IPS-20b (cell line): Measurements from ENCODE around the gene MTM1.

ENCODE experiments used
- H3K27ac ChIP-seq: one replicate; pipeline ENCODE4 v1.5.1; 2013; ENCODE audit warnings: low read length
- H3K27me3 ChIP-seq: 2 replicates; pipeline ENCODE4 v1.6.1; 2013; ENCODE audit warnings: mild to moderate bottlenecking, low read length, inconsistent platforms; ENCODE audit not compliant: insufficient read depth
- H3K36me3 ChIP-seq: 2 replicates; pipeline ENCODE4 v1.6.1; 2013; ENCODE audit warnings: low read depth, mild to moderate bottlenecking, inconsistent platforms, low read length, moderate library complexity; ENCODE audit not compliant: insufficient read depth
- H3K4me1 ChIP-seq: 2 replicates; pipeline ENCODE4 v1.6.1; 2013; ENCODE audit warnings: mild to moderate bottlenecking, control low read depth, inconsistent platforms, low read length, moderate library complexity; ENCODE audit not compliant: insufficient read depth
- H3K4me3 ChIP-seq: 2 replicates; pipeline ENCODE4 v1.5.1; 2013; ENCODE audit warnings: mild to moderate bottlenecking, low read length, inconsistent platforms
- H3K9ac ChIP-seq: 2 replicates; pipeline ENCODE4 v1.6.1; 2013; ENCODE audit warnings: low read depth, mild to moderate bottlenecking, inconsistent platforms, low read length, moderate library complexity
- H3K9me3 ChIP-seq: 2 replicates; pipeline ENCODE4 v1.6.1; 2013; ENCODE audit warnings: mild to moderate bottlenecking, low read depth, low read length, inconsistent platforms; ENCODE audit not compliant: insufficient read depth

MTM1 gene

GRCh38 chrX:150577174-150577573 lies 8.8 kb downstream of the MTM1 start:
- Histone ChIP-seq H3K9ac (no peak overlapping the region), H3K9me3 (no peaks in the 10 kb centered on the region), H3K27ac (no peak overlapping the region), H3K4me1 (peaks cover 20% of the 10 kb centered on the region), H3K27me3 (no peaks in the 10 kb centered on the region), H3K4me3 (no peak overlapping the region), H3K36me3 (no peaks in the 10 kb centered on the region; the same call in 1 of the 2 replicates)

DNA sequence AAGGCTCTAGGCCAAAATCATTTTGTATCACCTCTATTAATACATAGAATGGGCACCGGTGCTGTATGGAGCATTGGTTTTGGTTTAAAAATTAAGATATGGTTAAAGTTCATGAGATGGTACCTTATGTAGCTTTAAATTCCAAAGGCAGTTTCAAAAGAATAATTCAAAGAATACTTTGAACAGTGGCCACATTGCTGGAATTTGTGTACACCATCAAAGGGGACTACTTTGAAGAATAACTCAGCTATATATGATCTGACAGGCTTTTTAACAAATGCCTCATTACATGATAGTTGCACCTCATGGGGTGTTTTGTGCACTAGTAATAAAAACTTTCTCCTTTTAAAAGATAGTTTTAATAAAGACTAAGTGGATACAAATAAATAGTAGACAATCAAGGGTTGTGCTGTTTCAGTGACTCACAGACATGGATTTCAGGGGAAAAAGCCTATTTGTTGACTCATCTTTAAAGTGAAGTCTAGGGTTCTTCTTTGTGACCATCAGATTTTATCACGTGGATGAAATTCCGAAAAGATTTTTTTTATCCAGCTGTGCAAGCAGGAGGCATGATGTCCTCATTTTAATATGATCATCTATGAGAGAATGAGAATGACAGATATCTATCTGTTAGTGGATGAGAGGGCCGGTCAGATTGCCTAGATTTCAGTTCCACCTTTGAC lies 12.8 kb downstream of the MTM1 start:
- Histone ChIP-seq H3K9me3 (no peaks in the 10 kb centered on the region), H3K4me3 (no peak overlapping the region), H3K4me1 (no peaks in the 10 kb centered on the region), H3K27me3 (no peaks in the 10 kb centered on the region), H3K9ac (no peak overlapping the region), H3K27ac (no peak overlapping the region), H3K36me3 (no peaks in the 10 kb centered on the region; the same call in 1 of the 2 replicates)

- Histone ChIP-seq H3K27me3 (no peaks in the 10 kb centered on the region), H3K9me3 (no peaks in the 10 kb centered on the region), H3K9ac (no peak overlapping the region), H3K4me1 (no peaks in the 10 kb centered on the region), H3K4me3 (no peak overlapping the region), H3K36me3 (no peaks in the 10 kb centered on the region; the same call in 1 of the 2 replicates), H3K27ac (no peak overlapping the region)
Observed at GRCh38 chrX:150582338-150582948, 14.0 kb downstream of the MTM1 start.

GRCh38 chrX:150587585-150588503 lies 19.4 kb downstream of the MTM1 start:
- H3K4me3 ChIP-seq: no peak overlapping the region
- H3K9ac ChIP-seq: no peak overlapping the region
- no peaks in the 10 kb centered on the region for H3K27me3 ChIP-seq
- no peak overlapping the region for H3K27ac ChIP-seq
- no peaks in the 10 kb centered on the region for H3K9me3 ChIP-seq
- H3K4me1 ChIP-seq: no peaks in the 10 kb centered on the region
- no peaks in the 10 kb centered on the region for H3K36me3 ChIP-seq

DNA sequence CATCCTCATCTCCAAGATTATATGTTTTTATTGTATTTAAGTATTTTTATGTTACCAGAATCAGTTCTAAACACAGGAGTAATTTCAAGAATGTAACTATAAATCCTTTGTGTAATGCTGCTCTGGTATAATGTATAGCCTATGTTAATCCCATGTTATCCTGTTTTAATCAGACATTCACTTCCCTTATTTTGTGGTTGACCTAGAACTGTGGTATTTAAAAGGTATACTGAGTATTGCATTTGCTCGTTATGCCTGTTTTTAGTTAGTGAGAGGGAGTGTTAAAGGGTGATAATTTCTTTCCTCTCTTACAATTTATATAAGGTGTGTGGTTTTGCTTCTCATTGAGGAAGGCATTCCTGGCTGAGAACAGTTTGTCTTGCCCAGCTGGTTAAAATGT lies 26.2 kb downstream of the MTM1 start:
- Histone ChIP-seq H3K9ac (no peak overlapping the region), H3K4me3 (no peak overlapping the region), H3K4me1 (no peaks in the 10 kb centered on the region), H3K27ac (no peak overlapping the region), H3K9me3 (no peaks in the 10 kb centered on the region), H3K36me3 (peaks cover 6% of the 10 kb centered on the region; the same call in 1 of the 2 replicates), H3K27me3 (no peaks in the 10 kb centered on the region)

GRCh38 chrX:150599226-150599625 lies 30.8 kb downstream of the MTM1 start:
- Histone ChIP-seq H3K36me3 (peaks cover 9% of the 10 kb centered on the region; the same call in 1 of the 2 replicates), H3K27me3 (no peaks in the 10 kb centered on the region), H3K27ac (no peak overlapping the region), H3K4me3 (no peak overlapping the region), H3K4me1 (no peaks in the 10 kb centered on the region), H3K9ac (no peak overlapping the region), H3K9me3 (no peaks in the 10 kb centered on the region)

DNA sequence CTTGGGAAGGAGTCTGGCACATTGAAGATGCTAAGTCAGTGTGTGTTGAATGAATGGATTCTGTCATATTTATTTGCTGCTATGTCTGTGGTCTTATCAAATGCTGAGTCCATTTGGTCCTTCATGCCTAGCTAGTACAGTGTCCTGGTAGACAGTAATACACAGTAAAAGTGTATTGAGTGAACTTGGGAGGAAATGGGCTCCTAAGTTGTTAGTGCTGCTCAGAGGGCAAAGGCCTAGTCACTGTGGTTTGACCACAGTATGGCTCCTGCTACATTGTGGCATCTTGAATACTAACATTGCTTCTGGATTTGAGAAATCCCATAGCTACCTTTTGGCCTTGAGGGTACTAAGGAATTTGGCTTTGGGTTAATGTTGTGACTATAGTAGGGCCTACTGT lies 33.9 kb downstream of the MTM1 start:
- Histone ChIP-seq H3K4me1 (no peaks in the 10 kb centered on the region), H3K9me3 (no peaks in the 10 kb centered on the region), H3K27ac (no peak overlapping the region), H3K4me3 (no peak overlapping the region), H3K9ac (no peak overlapping the region), H3K36me3 (peaks cover 9% of the 10 kb centered on the region; the same call in 1 of the 2 replicates), H3K27me3 (no peaks in the 10 kb centered on the region)

DNA sequence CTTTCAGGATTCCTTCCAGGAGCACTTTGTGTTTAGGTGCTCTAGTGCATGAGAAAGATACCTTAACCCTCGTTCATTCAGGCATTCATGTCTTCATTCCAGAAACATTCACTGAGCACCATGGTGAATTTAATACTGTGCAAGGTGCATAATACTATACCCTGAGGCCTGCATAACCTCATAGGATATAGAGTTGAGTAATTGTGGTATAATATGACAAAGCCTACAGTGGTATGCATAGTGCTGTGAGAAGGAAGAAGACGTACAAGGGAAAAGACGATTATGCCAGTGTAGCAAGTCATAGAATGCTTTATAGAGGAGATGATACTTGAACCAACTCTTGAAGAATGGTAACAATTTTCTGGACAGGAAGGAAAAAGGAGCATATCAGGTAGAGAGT lies 34.3 kb downstream of the MTM1 start:
- H3K36me3 ChIP-seq: peaks cover 9% of the 10 kb centered on the region; the same call in 1 of the 2 replicates

GRCh38 chrX:150605603-150606002 lies 37.2 kb downstream of the MTM1 start:
- Histone ChIP-seq H3K4me3 (no peak overlapping the region), H3K27me3 (no peaks in the 10 kb centered on the region), H3K27ac (no peak overlapping the region), H3K4me1 (no peaks in the 10 kb centered on the region), H3K36me3 (0 out of 2 replicates have a peak, but pooled peaks cover 4% of the 10 kb centered on the region), H3K9me3 (no peaks in the 10 kb centered on the region), H3K9ac (no peak overlapping the region)

More for the DNA sequence above, 34.3 kb downstream of the MTM1 start:
- Histone ChIP-seq H3K9me3 (no peaks in the 10 kb centered on the region), H3K27me3 (no peaks in the 10 kb centered on the region), H3K27ac (no peak overlapping the region), H3K4me1 (no peaks in the 10 kb centered on the region), H3K9ac (no peak overlapping the region), H3K4me3 (no peak overlapping the region)

GRCh38 chrX:150607201-150607600 lies 38.8 kb downstream of the MTM1 start:
- Histone ChIP-seq H3K9me3 (no peaks in the 10 kb centered on the region), H3K27me3 (no peaks in the 10 kb centered on the region), H3K9ac (no peak overlapping the region), H3K4me1 (no peaks in the 10 kb centered on the region), H3K36me3 (no peaks in the 10 kb centered on the region), H3K27ac (no peak overlapping the region), H3K4me3 (no peak overlapping the region)

DNA sequence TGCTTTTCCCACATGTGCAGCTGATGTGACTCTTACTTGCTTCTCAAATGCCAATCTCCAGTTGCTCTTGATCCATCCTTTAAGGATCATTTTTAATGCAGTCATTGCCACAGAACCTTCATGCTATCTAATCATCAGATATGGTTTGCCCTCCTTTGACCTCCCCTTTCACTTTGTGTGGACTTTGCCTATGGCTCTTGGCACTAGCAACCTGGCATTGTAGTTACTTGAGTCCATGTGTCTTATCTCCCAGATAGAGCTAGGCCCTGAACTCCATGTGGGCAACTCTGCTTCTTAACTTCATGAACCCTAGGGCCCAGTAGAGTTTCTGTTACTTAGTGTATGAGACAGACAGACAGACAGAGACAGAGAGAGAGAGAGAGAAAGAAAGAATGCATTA lies 41.6 kb downstream of the MTM1 start:
- no peaks in the 10 kb centered on the region for H3K36me3 ChIP-seq
- H3K9me3 ChIP-seq: no peaks in the 10 kb centered on the region
- H3K9ac ChIP-seq: no peak overlapping the region
- H3K27ac ChIP-seq: no peak overlapping the region
- no peaks in the 10 kb centered on the region for H3K27me3 ChIP-seq
- H3K4me3 ChIP-seq: no peak overlapping the region
- H3K4me1 ChIP-seq: no peaks in the 10 kb centered on the region
